Stimulated activated CD4-positive, alpha-beta T cell treated with anti-CD3 and anti-CD28 coated beads, Interleukin-12 subunit alpha, Interleukin-12 subunit beta, amount 100 ng/mL, for 4 hours (primary cell): ENCODE results near the gene TUBA4B.
"Not testable (repeated sequence)": the region's sequence is repeated elsewhere in the genome, so short reads cannot be mapped to it uniquely, and the experiment has no call there.

Experiments used
- DNase-seq: peaks from one replicate; pipeline ENCODE4 v3.0.0-alpha.2; 2020

Gene TUBA4B

DNA sequence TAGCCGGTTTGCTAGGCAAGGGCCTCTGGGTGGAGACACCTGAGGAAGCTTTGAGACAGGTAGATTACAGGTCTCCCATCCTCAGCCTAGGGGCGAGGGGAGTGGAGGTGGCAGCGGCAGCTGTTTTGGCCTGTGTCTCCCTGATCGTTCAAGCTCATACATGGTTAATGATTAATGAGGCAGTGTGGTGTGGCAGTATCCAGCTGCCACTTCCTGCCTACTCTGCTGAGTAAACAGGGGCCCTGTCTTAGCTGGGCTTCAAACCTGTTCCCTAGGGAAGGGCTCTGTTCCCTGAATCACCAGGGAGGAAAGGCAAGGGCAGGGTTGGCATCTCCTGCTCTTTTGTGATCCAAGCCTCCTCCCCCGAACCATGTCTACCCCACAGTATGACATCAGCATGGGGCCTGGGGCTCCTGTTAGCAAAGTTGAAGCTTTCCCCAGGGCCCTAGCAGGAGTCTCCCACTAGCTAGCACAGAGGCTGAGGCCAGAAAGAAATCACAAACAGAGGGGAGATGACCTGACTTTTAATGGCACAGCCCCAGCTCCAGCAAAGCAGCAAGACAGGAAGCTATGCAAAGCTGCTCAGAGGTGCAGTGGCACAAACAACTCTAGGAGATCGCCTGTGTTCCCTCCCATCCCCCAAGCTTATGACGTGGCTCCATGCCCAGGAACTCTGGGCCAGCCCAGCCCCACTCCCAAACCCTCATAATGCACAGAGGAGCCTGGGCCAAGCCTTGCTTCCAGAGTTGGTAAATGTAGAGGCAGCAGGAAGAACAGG, 3.7 kb upstream of the TUBA4B start:
- no peak for DNase-seq

DNA sequence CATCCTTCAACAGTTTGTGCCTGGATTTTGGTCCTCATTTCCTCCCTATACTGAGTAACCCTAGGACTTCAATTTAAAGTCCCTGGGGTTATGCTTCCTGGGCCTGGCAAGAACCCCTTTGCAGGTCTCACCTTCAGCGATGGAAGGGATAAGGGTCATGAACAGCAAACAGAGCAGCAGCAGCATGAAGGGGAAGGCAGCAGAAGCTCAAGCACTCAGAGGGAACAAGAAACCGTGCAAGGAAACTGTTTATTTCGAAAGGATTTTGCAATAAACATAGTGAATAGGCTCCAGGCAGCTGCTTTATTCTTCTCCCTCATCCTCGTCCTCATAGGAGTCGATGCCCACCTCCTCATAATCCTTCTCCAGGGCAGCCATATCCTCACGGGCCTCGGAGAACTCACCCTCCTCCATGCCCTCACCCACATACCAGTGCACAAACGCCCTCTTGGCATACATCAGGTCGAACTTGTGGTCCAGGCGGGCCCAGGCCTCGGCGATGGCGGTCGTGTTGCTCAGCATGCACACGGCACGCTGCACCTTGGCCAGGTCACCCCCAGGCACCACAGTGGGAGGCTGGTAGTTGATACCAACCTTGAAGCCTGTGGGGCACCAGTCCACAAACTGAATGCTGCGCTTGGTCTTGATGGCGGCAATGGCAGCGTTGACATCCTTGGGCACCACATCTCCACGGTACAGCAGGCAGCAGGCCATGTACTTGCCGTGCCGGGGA, 2.8 kb upstream of the TUBA4B start:
- no peak for DNase-seq

DNA sequence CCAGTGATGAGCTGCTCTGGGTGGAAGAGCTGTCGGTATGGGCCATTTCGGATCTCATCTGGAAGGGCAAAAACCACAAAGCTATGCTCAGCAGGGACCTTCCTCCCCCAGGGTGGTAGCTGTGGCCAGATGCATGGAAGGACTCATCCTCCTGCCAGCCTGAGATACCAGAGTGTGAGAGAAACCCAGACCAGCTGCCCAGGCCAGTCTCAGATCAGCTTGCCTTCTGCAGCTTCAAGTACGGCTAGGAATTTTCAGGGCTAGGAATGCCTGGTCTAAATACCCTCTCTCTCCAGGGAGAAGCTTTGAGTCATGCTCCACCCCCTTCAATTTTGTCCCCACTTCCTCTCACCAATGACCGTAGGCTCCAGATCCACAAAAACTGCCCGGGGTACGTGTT, 1.4 kb upstream of the TUBA4B start:
- DNase-seq, result no peak

DNA sequence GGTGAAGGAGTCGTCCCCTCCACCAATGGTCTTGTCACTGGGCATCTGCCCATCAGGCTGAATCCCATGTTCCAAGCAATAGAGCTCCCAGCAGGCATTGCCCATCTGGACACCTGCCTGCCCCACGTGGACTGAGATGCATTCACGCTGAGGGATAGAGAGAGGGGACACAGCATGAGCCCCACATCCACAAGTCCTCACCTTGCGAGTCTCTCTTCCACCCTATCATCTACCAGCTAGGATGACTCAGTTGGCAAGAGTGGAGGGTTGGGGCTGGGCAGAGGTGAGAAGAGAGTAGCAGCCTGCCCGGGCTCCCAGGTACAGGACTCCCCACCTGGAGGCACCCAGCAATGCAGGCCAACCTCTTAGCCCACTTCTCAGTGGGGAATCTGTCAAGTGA, 959 bp upstream of the TUBA4B start:
- no peak for DNase-seq

DNA sequence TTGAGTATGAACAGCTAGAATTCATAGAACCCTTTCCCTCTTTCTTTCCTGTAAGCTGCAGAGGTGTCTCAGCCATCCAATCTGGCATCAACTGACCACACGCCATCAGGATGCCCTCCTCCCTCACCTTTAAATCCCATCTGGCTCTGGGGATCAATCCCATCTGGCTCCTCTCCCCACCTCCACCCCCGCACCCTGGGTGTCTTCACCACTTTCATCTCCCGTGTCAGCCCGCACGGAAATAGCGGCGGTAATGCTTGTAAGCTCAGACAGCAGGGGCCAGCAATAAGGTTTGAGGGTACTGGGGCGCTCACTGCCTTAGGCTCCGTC, 508 bp upstream of the TUBA4B start:
- DNase-seq, result no peak

DNA sequence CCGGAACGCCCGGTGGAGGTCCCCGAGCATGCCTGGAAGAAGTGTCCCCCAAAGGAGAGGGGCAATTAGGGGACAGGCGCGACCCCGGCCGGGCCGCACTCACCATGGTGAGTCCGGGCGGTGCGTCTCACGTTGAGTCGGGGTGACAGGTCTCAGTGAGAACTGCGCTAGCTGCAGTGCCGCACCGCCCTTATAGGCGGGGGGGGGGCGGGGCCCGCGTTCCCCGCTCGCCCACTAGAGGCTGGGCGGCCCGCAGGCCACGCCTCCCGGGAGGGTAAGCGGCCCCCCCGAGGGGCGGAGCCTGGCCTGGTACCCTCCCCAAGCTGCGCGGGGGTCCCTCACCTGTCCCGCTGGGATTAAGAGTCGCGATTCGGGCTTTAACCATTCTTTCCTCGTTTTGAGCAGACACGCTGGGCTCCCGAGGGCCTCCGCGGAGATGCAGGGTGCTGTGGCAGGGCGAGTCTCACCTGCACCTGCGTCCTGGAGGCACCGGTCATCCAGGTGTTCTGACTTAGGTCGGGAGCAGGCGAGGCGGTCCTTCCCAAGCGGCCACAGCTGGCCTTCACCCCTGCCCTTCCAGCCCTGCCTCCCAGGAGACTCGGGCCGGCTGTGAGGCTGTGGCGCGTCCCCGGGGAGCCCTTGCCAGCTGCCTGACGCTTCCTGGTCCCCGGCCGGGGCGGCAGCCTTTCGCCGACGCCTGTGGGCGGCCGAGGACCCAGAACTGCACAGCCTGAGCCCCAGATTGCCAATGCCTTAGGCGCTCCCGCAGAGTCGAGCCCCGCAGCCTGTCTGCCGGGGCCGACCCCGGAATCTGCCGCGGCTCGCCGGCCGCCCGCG, 928 bp downstream of the TUBA4B start, which contains the start of gene TUBA4A:
TUBA4A (minus strand) TSS at position 166 of the 837 bp plus-strand sequence; CDS start at position 106, 60 bp downstream.
- peak; percentile 90 for DNase-seq

DNA sequence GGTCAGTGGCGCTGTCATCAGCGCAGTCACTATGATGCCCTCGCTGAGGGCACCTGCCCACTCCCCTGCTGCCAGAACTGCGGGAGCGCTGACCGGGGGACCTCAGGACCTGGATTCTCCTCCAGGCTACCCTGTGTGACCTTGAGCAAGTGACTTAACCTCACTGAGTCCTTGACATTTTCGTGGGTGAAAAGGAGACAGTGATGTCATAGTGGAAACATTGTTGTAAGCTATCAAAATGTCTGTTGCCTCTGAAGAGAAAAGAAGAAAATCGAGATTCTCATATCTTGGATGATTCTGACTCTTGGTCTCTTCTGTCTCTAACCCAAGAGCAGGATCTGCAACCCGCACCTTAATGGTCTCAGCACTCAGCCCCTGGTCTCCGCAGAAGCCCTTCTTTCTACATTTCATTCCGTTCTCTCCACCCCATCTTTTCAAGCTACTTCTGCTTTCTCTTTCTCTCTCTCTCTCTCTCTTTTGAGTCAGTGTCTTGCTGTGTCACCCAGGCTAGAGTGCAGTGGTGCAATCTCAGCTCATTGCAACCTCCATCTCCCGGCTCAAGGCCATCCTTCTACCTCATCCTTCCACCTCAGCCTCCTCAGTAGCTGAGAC, 1.7 kb downstream of the TUBA4B start:
- peak; percentile 22 for DNase-seq

DNA sequence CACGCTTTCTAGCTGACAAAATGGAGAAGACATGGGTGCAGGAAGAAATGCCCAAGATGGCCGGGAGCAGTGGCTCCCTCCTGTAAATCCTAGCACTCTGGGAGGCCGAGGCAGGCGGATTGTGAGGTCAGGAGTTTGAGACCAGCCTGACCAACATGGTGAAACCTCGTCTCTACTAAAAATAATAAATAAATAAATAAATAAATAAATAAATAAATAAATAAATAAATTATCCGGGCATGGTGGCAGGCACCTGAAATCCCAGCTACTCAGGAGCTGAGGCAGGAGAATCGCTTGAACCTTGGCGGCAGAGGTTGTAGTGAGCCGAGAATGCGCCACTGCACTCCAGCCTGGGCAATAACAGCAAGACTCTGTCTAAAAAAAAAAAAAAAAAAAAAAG, 5.9 kb downstream of the TUBA4B start:
- DNase-seq, result not testable (repeated sequence)

DNA sequence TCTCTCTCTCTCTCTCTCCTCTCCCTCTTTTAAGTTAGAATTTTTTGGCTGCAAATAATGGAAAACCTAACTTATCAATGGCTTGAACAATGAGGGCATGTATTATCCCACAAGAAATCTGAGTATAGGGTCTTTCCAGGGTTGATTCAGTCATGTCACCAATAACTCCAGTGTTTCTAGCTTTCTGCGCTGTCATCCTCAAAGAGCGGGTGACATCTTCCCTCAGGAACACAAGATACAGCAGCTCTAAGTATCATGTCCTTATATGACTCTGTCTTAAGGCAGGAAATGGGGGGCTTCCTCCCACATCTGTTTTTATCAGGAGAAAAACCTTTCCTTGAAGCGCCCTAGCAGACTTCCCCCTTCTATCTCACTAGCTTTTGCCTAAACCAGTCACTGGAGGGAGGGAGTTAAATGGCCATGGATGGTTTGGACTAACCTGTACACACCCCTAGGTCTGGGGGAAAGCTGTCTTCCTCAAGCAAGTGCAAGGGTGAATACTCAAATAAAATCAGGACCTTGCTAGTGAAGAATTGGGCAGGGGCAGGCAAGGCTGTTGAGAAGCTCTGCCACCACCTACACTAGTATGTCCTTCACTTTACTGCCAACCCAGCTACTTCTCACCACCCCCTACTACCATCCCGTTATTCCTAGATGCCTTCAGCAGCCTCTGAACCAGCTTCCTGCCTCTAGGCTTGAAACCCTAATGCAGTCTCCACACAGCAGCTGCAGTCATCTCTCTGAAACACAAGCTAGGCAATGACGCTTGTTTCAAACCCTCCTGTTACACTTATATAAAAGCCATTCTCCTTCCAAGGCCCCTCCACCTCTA, 8.2 kb downstream of the TUBA4B start:
- DNase-seq, result no peak

DNA sequence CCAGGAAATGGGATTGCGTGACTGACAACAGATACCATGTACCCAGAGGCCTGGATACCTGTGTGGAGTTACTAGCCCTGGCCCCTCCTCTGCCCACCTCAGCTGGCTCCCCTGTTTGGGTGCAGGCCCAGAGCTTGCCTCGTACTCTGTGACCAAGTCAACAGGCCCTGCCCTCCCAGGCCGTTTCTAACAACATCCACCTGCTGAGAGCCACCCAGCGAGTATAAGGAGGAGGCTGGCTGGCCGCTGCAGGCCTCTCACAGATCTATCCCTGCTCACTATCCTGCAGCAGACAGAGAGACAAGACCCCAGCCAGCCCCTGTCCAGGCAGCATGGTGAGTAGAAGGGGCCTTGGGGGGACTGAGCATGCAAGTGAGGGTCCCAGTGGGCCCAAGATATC, 13.2 kb downstream of the TUBA4B start:
- DNase-seq, result no peak

DNA sequence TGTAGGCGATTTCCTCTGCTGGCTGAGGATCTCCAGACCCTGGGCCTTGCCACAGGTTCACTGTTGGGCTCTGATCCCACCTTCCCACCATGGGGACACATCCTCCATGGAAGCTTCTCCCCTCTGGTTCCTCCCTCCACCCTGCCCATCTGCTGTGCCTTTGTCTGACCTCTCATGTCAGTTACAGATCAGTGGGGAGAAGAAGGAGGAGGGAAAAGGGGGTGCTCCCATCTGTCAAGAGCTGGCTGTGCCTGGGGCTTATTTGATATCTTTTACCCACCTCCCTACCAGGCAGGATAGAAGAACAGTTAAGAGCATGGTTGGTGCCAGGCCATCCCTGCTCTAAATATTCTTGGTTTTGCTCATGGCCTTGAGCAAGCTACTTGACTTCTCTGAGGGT, 13.8 kb downstream of the TUBA4B start:
- DNase-seq, result no peak

DNA sequence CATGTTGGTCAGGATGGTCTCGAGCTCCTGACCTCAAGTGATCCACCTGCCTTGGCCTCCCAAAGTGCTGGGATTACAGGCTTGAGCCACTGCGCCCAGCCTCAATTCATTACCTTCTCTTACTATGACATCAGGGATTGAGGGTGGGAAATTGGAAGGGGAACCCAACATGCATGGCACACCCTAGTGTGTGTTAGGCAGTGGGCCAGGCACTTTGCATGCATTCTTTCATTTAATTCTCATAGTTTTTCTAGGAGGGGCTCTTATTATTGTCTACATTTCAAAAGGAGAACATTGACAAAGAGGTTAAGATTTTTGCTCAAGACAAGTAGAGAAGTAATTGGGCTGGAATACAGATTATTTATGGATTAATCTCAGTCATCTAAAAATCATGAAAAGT, 15.3 kb downstream of the TUBA4B start:
- no peak for DNase-seq

DNA sequence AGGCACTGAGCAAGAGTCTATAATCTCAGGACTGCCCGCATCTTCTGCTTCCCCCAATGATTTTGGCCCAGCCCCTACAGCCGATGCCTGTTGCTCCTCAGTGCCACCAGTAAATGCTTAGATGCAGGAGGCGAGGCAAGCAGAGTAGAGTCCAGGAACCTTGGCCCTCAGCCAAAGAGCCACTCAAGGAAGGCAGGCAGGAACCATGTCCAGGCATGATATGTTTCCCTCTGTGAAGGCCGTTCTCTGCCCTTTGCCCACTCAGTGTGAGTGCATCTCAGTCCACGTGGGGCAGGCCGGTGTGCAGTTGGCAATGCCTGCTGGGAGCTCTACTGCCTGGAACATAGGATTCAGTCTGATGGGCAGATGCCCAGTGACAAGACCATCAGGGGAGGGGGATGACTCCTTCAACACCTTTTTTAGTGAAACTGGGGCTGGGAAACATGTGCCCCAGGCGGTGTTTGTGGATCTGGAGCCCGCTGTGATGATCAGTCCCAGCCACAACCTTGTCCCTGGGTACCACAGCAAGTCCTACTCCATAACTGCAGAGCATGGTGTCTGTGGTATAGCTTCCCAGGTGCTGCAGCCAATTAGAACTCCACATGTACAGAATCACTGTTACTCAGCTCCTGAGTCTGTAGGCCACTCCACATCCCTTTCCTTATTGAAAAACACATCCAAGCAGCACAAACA, 16.5 kb downstream of the TUBA4B start:
- no peak for DNase-seq

DNA sequence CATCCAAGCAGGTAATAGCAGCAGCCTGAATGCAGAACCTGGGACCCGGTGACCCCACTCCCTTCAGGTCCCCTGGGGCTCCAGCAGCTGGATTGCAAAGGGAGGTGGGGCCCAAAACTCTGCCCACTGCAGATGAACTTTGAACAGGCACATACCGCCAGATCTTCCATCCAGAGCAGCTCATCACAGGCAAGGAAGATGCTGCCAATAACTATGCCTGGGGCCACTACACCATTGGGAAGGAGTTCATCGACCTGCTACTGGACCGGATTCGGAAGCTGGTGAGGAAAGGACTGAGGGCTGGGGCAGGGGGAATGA, 17.0 kb downstream of the TUBA4B start:
- DNase-seq, result no peak

DNA sequence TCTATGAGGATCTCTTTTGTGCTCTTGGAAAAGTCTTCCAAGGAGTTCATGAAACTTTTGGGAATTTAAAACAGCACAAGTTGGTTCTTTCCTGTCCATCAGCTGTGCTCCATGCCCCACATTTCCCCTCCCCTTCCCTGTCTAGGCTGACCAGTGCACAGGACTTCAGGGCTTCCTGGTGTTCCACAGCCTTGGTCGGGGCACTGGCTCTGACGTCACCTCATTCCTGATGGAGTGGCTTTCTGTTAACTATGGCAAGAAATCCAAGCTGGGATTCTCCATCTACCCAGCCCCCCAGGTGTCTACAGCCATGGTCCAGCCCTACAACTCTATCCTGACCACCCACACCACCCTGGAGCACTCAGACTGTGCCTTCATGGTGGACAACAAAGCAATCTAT, 18.0 kb downstream of the TUBA4B start:
- no peak for DNase-seq

DNA sequence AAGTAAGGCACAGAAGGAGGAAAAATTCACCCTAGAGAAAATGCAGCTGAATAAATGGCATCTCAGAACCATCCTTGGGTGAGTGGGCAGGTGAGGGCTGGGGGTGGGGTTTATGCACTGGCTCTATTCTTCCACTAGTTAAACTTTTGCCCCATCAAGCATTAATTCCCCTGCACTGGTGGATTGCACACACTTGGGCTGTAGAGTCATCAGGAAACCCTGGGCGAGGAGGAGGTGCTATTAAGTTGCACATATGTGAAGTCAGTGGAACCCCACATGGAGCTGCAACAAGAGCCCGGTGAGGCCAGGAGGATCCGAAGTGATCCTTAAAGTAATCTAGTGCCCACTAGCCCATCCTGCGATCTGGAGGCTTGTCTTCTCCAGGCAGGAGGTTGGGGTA, 19.3 kb downstream of the TUBA4B start:
- DNase-seq, result no peak

DNA sequence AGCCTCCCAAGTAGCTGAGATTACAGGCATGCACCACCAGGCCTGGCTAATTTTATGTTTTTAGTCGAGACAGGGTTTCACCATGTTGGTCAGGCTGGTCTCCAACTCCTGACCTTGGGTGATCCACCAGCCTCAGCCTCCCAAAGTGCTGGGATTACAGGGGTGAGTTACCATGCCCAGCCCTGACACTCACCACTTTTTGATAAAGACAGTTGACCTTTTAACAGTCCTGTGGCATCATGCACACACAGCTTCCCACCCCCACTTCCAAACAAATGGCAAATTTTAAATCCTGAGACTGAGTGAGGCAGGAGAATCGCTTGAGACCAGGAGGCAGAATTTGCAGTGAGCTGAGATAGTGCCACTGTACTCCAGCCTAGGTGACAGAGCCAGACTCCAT, 20.0 kb downstream of the TUBA4B start:
- no peak for DNase-seq

DNA sequence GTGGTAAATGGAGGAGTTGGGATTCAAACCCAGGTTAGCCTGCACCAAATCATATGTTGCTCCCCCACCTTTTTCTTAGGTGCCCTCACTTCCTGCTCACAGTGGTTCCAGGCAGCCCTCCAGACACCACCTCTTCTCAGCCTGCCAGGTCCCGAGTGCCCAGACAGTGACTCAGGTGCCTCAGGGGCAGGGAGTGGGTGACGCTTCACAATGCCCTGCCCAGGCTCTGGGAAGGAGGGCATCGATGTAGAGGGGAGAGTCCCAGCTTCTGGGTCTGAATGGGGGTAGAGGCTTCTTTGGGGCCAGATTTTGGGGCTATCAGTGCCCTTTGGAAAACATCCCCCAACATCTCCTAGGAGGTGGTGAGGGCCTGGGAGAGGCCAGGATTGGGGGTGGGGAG, 20.9 kb downstream of the TUBA4B start:
- DNase-seq, result no peak

DNA sequence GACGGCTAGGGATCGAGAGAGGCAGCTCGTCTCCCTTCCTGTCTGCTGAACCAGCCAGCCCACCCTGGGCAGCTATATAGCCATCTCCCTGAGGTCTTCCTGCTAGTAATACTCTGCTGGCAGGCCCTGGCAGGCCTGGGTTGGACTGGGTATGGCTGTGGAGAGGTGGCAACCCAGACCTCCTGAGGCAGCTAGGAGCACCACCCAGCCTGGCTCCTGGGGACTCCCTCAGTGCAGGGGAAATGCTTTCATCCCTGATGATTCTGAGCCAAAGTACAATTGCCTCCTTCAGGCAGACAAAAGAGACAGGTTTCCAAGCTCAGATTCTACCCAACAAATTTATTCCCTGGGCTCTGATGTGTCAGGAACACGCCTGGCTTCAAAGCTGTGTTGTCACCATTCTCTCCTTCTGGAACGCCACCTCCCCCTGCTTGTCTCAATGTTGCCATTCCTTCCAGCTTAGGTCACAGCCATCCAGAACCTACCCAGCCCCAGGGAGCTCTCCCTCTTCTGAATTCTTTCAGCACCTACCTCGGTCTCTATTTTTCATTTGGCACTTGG, 21.4 kb downstream of the TUBA4B start:
- no peak for DNase-seq

DNA sequence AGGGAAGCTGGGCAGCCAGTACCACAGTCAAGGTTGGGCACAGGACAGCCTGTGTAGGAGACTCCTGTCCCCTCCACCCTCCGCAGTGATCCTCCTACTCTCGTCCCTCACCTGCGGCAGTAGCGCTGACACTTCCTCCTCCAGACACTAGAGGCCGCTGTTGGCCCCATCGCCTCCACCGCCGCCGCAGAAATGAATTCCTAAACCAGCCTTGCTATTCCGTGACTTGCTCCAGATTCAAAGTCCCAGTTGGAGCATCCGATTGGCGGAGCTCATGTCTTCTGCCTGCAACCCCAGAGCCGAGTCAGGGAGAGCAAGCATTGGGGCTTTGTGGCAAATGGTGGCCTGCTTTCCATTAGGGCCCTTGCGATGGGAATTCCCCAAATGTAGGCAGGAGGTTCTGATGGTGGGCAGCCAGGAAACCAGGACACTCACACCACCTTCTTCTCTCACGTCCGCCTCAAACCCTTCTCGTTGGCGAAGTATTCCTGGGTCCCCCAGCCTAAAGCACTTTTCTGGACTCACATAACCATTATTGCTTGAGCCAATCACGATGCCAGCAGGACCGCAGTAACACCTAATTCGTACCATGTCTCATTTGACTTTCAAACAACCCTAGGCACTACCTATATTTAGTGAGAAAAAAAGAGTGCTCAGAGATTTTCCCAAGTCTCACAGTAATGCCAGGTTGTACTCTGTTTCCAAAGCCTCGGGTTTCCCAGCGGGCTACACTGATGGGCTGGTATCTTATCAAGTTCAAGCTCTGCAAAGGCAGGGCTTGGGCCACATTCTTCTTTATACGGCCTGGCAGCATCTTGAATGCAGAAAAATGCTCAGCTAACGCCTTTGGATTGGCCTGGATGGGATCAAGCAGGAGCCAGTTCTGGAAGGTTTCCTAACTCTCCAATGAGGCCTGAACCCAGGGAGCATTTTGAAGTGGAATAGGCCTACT, 24.9 kb downstream of the TUBA4B start:
- peak; percentile 72 for DNase-seq
